ENCODE measurements around the gene ST7L. TPM values are rescaled to one million over a fixed set of nuclear protein-coding genes. Genes with fewer than 3 reads are reported as not detected.

The ST7L gene
- total RNA-seq, 1 donor from 2014 or later, result 21.2 TPM

GRCh38 chr1:112541299-112541698 is 77.6 kb downstream of the ST7L start:
- no peak overlapping the region for H3K27ac Mint-ChIP-seq
- no peaks in the 10 kb centered on the region for H3K9me3 Mint-ChIP-seq (ENCODE audit: low read depth)
- no peak overlapping the region for H3K4me3 Mint-ChIP-seq (ENCODE audit: low read depth)
- H3K4me1 Mint-ChIP-seq (ENCODE audit: low read depth), result peaks cover 6% of the 10 kb centered on the region
- no peaks in the 10 kb centered on the region for H3K27me3 Mint-ChIP-seq
- DNase-seq (ENCODE audit: low spot score, unreplicated experiment), result no peak
- H3K36me3 Mint-ChIP-seq (ENCODE audit: insufficient read depth), result peaks cover 3% of the 10 kb centered on the region
- TF ChIP-seq CTCF (IDR thresholded peaks at IDR 0.05; ENCODE audit: unreplicated experiment), result no peak

- Mint-ChIP-seq H3K36me3 (ENCODE audit: insufficient read depth) (peaks cover 1% of the 10 kb centered on the region), H3K9me3 (ENCODE audit: low read depth) (no peaks in the 10 kb centered on the region), H3K4me1 (ENCODE audit: low read depth) (peaks cover 6% of the 10 kb centered on the region), H3K4me3 (ENCODE audit: low read depth) (no peak overlapping the region), H3K27ac (no peak overlapping the region), H3K27me3 (no peaks in the 10 kb centered on the region)
- DNase-seq (ENCODE audit: low spot score, unreplicated experiment), result no peak
- TF ChIP-seq CTCF (IDR thresholded peaks at IDR 0.05; ENCODE audit: unreplicated experiment), result no peak
Measured at GRCh38 chr1:112540226-112540794, 78.6 kb downstream of the ST7L start.

DNA sequence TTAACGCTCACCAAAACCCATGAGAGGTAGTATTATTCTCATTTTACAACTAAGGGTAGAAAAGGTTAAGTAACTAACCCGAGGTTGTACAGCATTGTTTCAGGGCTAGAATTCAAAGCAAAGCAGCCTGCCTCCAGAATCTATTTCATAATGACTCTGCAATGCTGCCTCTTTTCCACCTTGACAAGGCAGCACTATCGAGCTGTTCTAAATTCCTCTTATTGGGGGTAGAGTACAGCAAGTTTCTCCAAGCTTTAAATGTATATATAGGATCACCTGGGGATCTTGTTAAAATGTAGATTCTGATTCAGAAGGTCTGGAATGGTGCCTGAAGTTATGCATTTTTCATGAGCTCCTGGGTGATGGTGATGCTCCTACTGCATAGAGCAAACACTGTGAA is 80.1 kb downstream of the ST7L start:
- Mint-ChIP-seq H3K9me3 (ENCODE audit: low read depth) (no peaks in the 10 kb centered on the region), H3K27ac (no peak overlapping the region), H3K27me3 (no peaks in the 10 kb centered on the region), H3K4me3 (ENCODE audit: low read depth) (no peak overlapping the region), H3K36me3 (ENCODE audit: insufficient read depth) (peaks cover 1% of the 10 kb centered on the region), H3K4me1 (ENCODE audit: low read depth) (peaks cover 6% of the 10 kb centered on the region)
- no peak for DNase-seq (ENCODE audit: low spot score, unreplicated experiment)
- TF ChIP-seq CTCF (IDR thresholded peaks at IDR 0.05; ENCODE audit: unreplicated experiment), result no peak

DNA sequence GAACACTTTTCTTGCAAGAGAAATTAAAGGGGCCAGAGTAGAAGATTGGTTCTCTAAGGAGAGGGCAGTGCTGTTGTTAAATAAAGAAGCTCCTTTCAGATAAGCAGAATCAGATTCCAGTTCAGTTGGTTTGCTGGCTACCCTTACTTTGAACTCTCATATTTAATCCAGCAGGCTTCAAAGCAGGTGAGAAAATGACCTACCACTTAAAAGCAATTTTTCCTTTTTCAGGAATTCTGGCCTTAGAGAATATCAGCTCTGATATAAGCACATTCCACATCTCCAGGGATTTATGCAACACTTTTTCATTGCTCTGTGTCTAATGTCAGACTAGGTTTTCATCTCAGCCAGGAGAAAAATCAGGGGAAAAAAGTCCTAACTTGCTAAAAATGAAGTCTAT is 81.5 kb downstream of the ST7L start:
- Mint-ChIP-seq H3K4me3 (ENCODE audit: low read depth) (no peak overlapping the region), H3K9me3 (ENCODE audit: low read depth) (no peaks in the 10 kb centered on the region), H3K27ac (no peak overlapping the region), H3K27me3 (no peaks in the 10 kb centered on the region), H3K36me3 (ENCODE audit: insufficient read depth) (peaks cover 1% of the 10 kb centered on the region), H3K4me1 (ENCODE audit: low read depth) (peaks cover 6% of the 10 kb centered on the region)
- no peak for DNase-seq (ENCODE audit: low spot score, unreplicated experiment)
- no peak for TF ChIP-seq CTCF (IDR thresholded peaks at IDR 0.05; ENCODE audit: unreplicated experiment)

DNA sequence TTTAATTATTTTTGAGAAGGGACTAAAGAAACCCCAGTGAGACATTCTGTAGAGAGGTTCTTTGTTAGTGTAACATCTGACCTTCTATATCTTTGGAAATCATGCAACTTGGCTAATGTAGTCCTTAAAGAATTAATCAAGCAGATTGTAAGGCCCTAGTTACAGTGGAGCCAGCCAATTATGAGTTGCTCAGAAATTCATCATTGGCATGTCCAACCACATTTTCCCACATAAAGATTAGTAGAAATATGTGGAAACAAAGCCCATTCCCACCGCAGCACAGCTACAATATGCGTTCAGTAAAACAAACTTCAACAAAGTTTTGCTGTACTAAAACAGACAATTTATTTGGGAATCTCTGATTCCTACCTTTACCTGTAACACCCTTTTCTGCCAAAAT is 82.4 kb downstream of the ST7L start:
- H3K4me3 Mint-ChIP-seq (ENCODE audit: low read depth), result no peak overlapping the region
- H3K4me1 Mint-ChIP-seq (ENCODE audit: low read depth), result no peaks in the 10 kb centered on the region
- no peak overlapping the region for H3K27ac Mint-ChIP-seq
- no peaks in the 10 kb centered on the region for H3K9me3 Mint-ChIP-seq (ENCODE audit: low read depth)
- no peak for TF ChIP-seq CTCF (IDR thresholded peaks at IDR 0.05; ENCODE audit: unreplicated experiment)
- DNase-seq (ENCODE audit: low spot score, unreplicated experiment), result no peak
- H3K27me3 Mint-ChIP-seq, result no peaks in the 10 kb centered on the region
- peaks cover 1% of the 10 kb centered on the region for H3K36me3 Mint-ChIP-seq (ENCODE audit: insufficient read depth)

Measured in progenitor cell of endocrine pancreas (in vitro differentiated cells).